ENCODE data around the gene CHRNA9. TPM values are rescaled to one million over a fixed set of nuclear protein-coding genes. Genes with fewer than 3 reads are reported as not detected.

CHRNA9 gene
- total and polyA plus RNA-seq, 4 experiments from 2014 or later, result not detected

DNA sequence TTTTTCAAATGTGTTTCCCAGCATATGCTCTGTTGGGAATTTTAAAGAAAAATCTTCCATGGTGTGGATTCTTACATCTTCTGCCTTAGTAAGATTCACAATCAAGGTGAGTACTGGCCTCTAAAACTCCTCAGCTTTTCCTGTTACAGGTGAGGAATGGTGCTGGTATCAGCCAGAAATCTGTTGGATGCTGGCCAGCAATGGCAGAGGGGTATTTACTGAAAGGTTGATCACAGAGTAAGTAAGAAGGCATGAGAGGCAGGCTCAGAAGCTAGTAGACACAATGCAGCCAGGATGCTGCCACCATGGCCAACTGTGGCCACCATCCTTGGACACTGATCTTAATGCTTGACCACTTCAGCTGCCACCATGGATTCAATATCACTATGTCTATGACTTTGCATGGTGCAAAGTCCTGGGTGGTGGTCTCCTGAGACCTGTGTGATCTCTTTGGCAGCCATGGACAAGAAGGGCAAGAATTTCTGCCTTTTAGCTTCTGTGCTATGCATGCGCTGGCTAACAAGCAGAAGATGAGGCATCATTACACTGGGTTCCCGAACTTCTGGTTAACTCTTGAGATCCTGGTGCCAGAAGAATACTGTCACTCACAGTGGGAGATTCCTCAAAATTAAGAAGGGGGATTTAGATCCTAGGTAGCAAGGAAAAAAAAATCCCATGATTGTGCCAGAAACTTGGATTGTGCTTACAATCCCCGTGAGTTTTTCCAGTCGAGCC is 60.2 kb downstream of the CHRNA9 start:
- H3K4me3 ChIP-seq (ENCODE audit: low read length in 2 of 2), result no peak overlapping the region

DNA sequence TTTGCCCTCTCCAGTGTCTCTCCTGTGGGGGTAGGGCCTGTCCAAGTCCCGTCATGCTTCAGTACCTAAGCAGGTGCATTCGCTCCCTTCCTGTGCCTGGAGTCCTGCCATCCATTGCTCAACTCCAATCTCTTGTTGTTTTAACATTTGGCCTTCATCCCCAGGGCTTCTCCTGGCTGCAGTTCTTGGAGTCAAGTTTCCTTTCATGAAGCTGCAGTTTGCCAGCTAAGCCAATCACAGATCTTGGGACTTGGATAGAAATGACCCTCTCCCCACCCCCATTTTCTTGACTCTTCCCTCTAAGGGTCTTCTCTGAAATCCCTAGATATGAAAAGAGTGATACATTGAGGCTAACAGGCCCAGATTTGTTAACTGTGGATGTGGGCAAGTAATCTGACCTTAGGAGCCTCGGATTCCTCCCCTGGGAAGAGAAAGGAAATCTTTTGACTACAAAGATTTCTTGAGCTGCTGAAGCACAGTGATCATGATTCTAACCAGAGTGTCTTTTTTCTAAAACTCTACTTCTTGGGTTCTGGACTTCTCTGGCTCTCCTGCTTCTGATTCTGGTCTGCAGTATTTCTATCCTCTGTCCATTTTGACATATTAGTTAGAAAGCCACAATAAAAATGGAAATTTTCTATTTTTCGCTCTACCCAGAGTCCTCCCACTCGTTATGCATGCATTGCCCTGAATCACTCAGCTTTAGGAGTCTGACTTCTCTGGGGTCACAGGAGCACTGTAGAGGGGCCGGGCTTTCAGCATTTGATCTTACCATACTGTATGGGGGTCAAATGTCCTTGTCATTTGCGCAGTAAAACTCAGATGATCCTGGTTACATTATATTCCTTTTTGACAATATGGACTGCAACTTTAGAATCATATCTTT is 61.0 kb downstream of the CHRNA9 start:
- ChIA-PET POLR2A (ENCODE audit: partially characterized antibody) (no interaction called here), CTCF (ENCODE audit: partially characterized antibody) (no interaction called here)
- intact Hi-C loops (cut with micrococcal nuclease), result no loop called here
- Mint-ChIP-seq H3K4me3 (no peak overlapping the region), H3K36me3 (no peaks in the 10 kb centered on the region), H3K27me3 (no peaks in the 10 kb centered on the region), H3K9me3 (no peaks in the 10 kb centered on the region), H3K27ac (no peak overlapping the region), H3K4me1 (no peaks in the 10 kb centered on the region)
- Histone ChIP-seq H3K27ac (ENCODE audit: low read depth, low read length) (no peak overlapping the region), H3K27me3 (ENCODE audit: insufficient read depth, low read length) (no peaks in the 10 kb centered on the region), H3K4me3 (ENCODE audit: low read length in 2 of 2) (no peak overlapping the region), H3K9me3 (ENCODE audit: control insufficient read depth in 1 of 2, low read length in 2 of 2) (no peaks in the 10 kb centered on the region), H3K4me1 (ENCODE audit: insufficient read depth, low read length) (no peaks in the 10 kb centered on the region), H3K36me3 (ENCODE audit: insufficient read depth, low read length) (no peaks in the 10 kb centered on the region)
- no peak for DNase-seq

More for the DNA sequence above, 60.2 kb downstream of the CHRNA9 start:
- Mint-ChIP-seq H3K4me3 (no peak overlapping the region), H3K27ac (no peak overlapping the region), H3K4me1 (no peaks in the 10 kb centered on the region), H3K27me3 (no peaks in the 10 kb centered on the region), H3K36me3 (no peaks in the 10 kb centered on the region), H3K9me3 (no peaks in the 10 kb centered on the region)
- Histone ChIP-seq H3K36me3 (ENCODE audit: insufficient read depth, low read length) (no peaks in the 10 kb centered on the region), H3K27me3 (ENCODE audit: insufficient read depth, low read length) (no peaks in the 10 kb centered on the region), H3K4me1 (ENCODE audit: insufficient read depth, low read length) (no peaks in the 10 kb centered on the region), H3K9me3 (ENCODE audit: control insufficient read depth in 1 of 2, low read length in 2 of 2) (no peaks in the 10 kb centered on the region), H3K27ac (ENCODE audit: low read depth, low read length) (no peak overlapping the region)
- POLR2A ChIA-PET (ENCODE audit: partially characterized antibody), result no interaction called here
- intact Hi-C loops (cut with micrococcal nuclease), result no loop called here
- CTCF ChIA-PET (ENCODE audit: partially characterized antibody), result no interaction called here
- no peak for DNase-seq

- CTCF ChIA-PET (ENCODE audit: partially characterized antibody), result no interaction called here
- POLR2A ChIA-PET (ENCODE audit: partially characterized antibody), result no interaction called here
- Histone ChIP-seq H3K27ac (ENCODE audit: low read depth, low read length) (no peak overlapping the region), H3K36me3 (ENCODE audit: insufficient read depth, low read length) (no peaks in the 10 kb centered on the region), H3K4me1 (ENCODE audit: insufficient read depth, low read length) (no peaks in the 10 kb centered on the region), H3K9me3 (ENCODE audit: control insufficient read depth in 1 of 2, low read length in 2 of 2) (no peaks in the 10 kb centered on the region), H3K27me3 (ENCODE audit: insufficient read depth, low read length) (no peaks in the 10 kb centered on the region), H3K4me3 (ENCODE audit: low read length in 2 of 2) (no peak overlapping the region)
- Mint-ChIP-seq H3K36me3 (no peaks in the 10 kb centered on the region), H3K27ac (no peak overlapping the region), H3K4me3 (no peak overlapping the region), H3K27me3 (no peaks in the 10 kb centered on the region), H3K9me3 (peaks cover 0 to 2% (median 0%) of the 10 kb centered on the region in 8 donors), H3K4me1 (no peaks in the 10 kb centered on the region)
- intact Hi-C loops (cut with micrococcal nuclease), result no loop called here
- DNase-seq, result no peak
Observed at GRCh38 chr4:40399578-40399977, 64.4 kb downstream of the CHRNA9 start.

GRCh38 chr4:40401096-40401495 is 66.0 kb downstream of the CHRNA9 start:
- no peaks in the 10 kb centered on the region for H3K9me3 ChIP-seq (ENCODE audit: control insufficient read depth in 1 of 2, low read length in 2 of 2)
- Mint-ChIP-seq H3K4me3 (no peak overlapping the region), H3K27me3 (peaks cover 0 to 3% of the 10 kb centered on the region in 2 donors), H3K27ac (no peak overlapping the region), H3K9me3 (peaks cover 0 to 7% (median 2%) of the 10 kb centered on the region in 8 donors), H3K4me1 (no peaks in the 10 kb centered on the region), H3K36me3 (no peaks in the 10 kb centered on the region)
- intact Hi-C loops (cut with micrococcal nuclease), result no loop called here
- no peak for DNase-seq
- H3K27ac ChIP-seq (ENCODE audit: low read depth, low read length), result no peak overlapping the region
- H3K4me1 ChIP-seq (ENCODE audit: insufficient read depth, low read length), result no peaks in the 10 kb centered on the region
- no peaks in the 10 kb centered on the region for H3K27me3 ChIP-seq (ENCODE audit: insufficient read depth, low read length)
- no peak overlapping the region for H3K4me3 ChIP-seq (ENCODE audit: low read length in 2 of 2)
- ChIA-PET CTCF (ENCODE audit: partially characterized antibody) (no interaction called here), POLR2A (ENCODE audit: partially characterized antibody) (no interaction called here)
- H3K36me3 ChIP-seq (ENCODE audit: insufficient read depth, low read length), result no peaks in the 10 kb centered on the region

DNA sequence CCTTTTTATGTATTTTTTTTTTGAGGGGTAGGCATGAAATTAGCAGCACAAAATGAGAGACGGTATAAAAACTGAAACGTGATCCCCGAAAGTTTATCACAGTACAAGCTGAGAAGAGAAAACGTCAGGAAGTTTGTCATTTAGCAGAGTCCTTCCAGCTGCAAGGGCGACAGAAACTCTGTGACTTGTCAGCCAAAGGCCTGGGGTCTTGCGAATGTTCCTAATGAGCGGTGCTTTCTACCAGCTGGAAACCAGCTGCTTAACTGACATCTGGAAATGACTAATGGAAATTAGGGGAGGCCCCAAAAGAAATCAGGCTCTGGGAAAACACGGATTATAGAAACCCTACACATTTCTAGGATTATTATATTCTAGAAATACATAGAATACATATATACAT is 66.5 kb downstream of the CHRNA9 start:
- intact Hi-C loops (cut with micrococcal nuclease), result no loop called here
- ChIA-PET POLR2A (ENCODE audit: partially characterized antibody) (no interaction called here), CTCF (ENCODE audit: partially characterized antibody) (no interaction called here)

DNA sequence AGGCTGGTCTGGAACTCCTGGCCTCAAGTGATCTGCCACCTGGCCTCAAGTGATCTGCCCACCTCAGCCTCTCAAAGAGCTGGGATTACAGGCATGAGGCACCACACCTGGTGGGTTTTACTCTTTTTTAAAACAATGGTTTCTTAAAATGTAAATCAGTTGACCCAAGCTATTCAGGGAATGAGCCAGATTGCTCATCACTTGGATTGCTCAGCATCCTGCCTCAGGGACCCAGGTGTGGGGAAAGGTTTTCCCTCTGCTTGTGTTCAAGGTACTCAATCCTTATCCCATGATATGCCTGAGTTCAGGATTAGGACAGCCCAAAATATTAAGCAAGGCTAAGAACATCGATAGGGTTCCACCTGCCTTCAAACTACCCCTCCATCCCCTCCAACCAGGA is 67.4 kb downstream of the CHRNA9 start:
- no peaks in the 10 kb centered on the region for H3K4me1 Mint-ChIP-seq
- H3K27me3 Mint-ChIP-seq, result peaks cover 0 to 3% of the 10 kb centered on the region in 2 donors
- intact Hi-C loops (cut with micrococcal nuclease), result no loop called here
- no peaks in the 10 kb centered on the region for H3K9me3 ChIP-seq (ENCODE audit: control insufficient read depth in 1 of 2, low read length in 2 of 2)
- DNase-seq, result no peak
- no peak overlapping the region for H3K27ac ChIP-seq (ENCODE audit: low read depth, low read length)
- ChIA-PET POLR2A (ENCODE audit: partially characterized antibody) (no interaction called here), CTCF (ENCODE audit: partially characterized antibody) (no interaction called here)
- no peak overlapping the region for H3K4me3 Mint-ChIP-seq
- H3K4me3 ChIP-seq (ENCODE audit: low read length in 2 of 2), result no peak overlapping the region
- H3K27ac Mint-ChIP-seq, result no peak overlapping the region
- H3K4me1 ChIP-seq (ENCODE audit: insufficient read depth, low read length), result no peaks in the 10 kb centered on the region
- H3K36me3 Mint-ChIP-seq, result peaks cover 0 to 4% of the 10 kb centered on the region in 2 donors
- no peaks in the 10 kb centered on the region for H3K27me3 ChIP-seq (ENCODE audit: insufficient read depth, low read length)
- no peaks in the 10 kb centered on the region for H3K36me3 ChIP-seq (ENCODE audit: insufficient read depth, low read length)
- peaks cover 0 to 20% (median 12%) of the 10 kb centered on the region in 8 donors for H3K9me3 Mint-ChIP-seq

More for the DNA sequence above, 66.5 kb downstream of the CHRNA9 start:
- Mint-ChIP-seq H3K27me3 (peaks cover 0 to 3% of the 10 kb centered on the region in 2 donors), H3K9me3 (peaks cover 0 to 13% (median 4%) of the 10 kb centered on the region in 8 donors), H3K4me1 (no peaks in the 10 kb centered on the region), H3K27ac (no peak overlapping the region), H3K36me3 (no peaks in the 10 kb centered on the region), H3K4me3 (no peak overlapping the region)
- DNase-seq, result no peak
- Histone ChIP-seq H3K27me3 (ENCODE audit: insufficient read depth, low read length) (no peaks in the 10 kb centered on the region), H3K36me3 (ENCODE audit: insufficient read depth, low read length) (no peaks in the 10 kb centered on the region), H3K27ac (ENCODE audit: low read depth, low read length) (no peak overlapping the region), H3K4me3 (ENCODE audit: low read length in 2 of 2) (no peak overlapping the region), H3K9me3 (ENCODE audit: control insufficient read depth in 1 of 2, low read length in 2 of 2) (no peaks in the 10 kb centered on the region), H3K4me1 (ENCODE audit: insufficient read depth, low read length) (no peaks in the 10 kb centered on the region)

DNA sequence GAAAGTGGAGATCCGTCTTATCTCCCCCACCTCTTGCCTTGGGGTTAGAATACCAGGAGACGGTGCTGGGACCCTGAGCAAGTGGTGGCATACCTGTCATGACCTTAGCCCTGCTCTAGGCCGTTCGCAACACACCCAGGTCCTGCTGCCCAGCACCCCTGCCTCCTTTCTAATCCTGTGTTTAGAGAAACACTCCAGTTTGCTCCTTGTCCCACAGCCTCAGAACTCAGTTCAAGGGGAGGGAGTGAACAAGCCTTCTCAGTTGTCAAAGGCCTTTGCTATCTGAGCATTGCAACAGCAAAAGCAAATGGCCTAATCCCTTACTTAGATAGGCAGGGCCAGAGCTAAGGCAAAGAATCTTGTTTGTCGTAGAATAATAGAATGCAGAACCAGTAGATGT is 67.9 kb downstream of the CHRNA9 start:
- Histone ChIP-seq H3K4me1 (ENCODE audit: insufficient read depth, low read length) (no peaks in the 10 kb centered on the region), H3K36me3 (ENCODE audit: insufficient read depth, low read length) (no peaks in the 10 kb centered on the region), H3K27ac (ENCODE audit: low read depth, low read length) (no peak overlapping the region), H3K4me3 (ENCODE audit: low read length in 2 of 2) (no peak overlapping the region), H3K27me3 (ENCODE audit: insufficient read depth, low read length) (no peaks in the 10 kb centered on the region), H3K9me3 (ENCODE audit: control insufficient read depth in 1 of 2, low read length in 2 of 2) (no peaks in the 10 kb centered on the region)
- DNase-seq, result no peak
- peaks cover 2 to 4% of the 10 kb centered on the region in 2 donors for H3K36me3 Mint-ChIP-seq
- H3K4me3 Mint-ChIP-seq, result no peak overlapping the region
- peaks cover 0 to 5% of the 10 kb centered on the region in 2 donors for H3K27me3 Mint-ChIP-seq
- intact Hi-C loops (cut with micrococcal nuclease), result no loop called here
- CTCF ChIA-PET (ENCODE audit: partially characterized antibody), result interaction anchor here (0.6 kb wide), 1 partner anchor 12 kb away, joined by 4 read pairs; no protein-coding TSS in a partner anchor
- no peak overlapping the region for H3K27ac Mint-ChIP-seq
- POLR2A ChIA-PET (ENCODE audit: partially characterized antibody), result no interaction called here
- H3K4me1 Mint-ChIP-seq, result no peaks in the 10 kb centered on the region
- peaks cover 0 to 25% (median 15%) of the 10 kb centered on the region in 8 donors for H3K9me3 Mint-ChIP-seq
